GM12874 (cell line): Measurements from ENCODE around the gene OR52L1.
A peak's percentile ranks its signal among the peaks of the same experiment; 100 is the strongest.

ENCODE experiments used
- CTCF ChIP-seq: IDR thresholded peaks from 2 replicates; pipeline ENCODE4 v1.5.1; 2011; ENCODE audit warnings: low read depth, mild to moderate bottlenecking, control low read depth, low read length, moderate library complexity; ENCODE audit not compliant: insufficient read depth

The OR52L1 gene

GRCh38 chr11:6006846-6007245, 20.1 kb upstream of the OR52L1 start, which contains the start of gene OR56A4:
OR56A4 (minus strand) TSS chr11:6006946; CDS start chr11:6002992, 3,954 bp downstream.
- TF ChIP-seq CTCF = no peak

GRCh38 chr11:6006395-6006794, 19.6 kb upstream of the OR52L1 start:
- no peak for TF ChIP-seq CTCF

- no peak for TF ChIP-seq CTCF
Observed at GRCh38 chr11:6002202-6002699, 15.5 kb upstream of the OR52L1 start.

DNA sequence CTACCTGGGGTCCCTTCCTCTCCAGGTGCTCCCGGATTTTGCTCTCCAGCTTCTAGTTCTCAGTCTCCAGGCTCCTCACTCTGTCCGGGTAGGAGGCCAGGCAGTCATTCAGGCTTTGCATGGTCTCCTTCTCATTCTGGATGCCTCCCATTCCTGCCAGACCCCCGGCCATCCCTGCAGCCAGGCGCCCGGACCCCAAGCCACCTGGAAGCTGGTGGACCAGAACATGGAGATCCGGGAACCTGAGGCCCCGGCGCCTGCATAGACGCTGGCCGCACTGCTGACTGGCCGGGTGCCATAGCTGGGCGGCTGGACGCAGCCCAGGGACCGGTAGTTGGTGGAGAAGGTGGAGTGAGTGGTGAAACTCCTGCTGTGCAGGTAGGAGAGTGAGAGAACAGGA, 8.0 kb upstream of the OR52L1 start:
- TF ChIP-seq CTCF = no peak

- peak; percentile 40; the same call in 1 of the 2 replicates for TF ChIP-seq CTCF
Observed at GRCh38 chr11:5992604-5993251, 5.9 kb upstream of the OR52L1 start.

GRCh38 chr11:5992150-5992549, 5.4 kb upstream of the OR52L1 start:
- TF ChIP-seq CTCF = no peak

- TF ChIP-seq CTCF = no peak
Observed at GRCh38 chr11:5989203-5989602, 2.4 kb upstream of the OR52L1 start.
